GM20431 (cell line): ENCODE data around the gene BCL2.

Experiments used
- in situ Hi-C: fragments of 300-500 bp; cut with MseI, MboI; formaldehyde crosslinking; loops from one replicate; pipeline ENCODE4 v1.15.0; 2020; ENCODE audit warnings: low sequenced_read_pairs; ENCODE audit not compliant: unreplicated experiment

BCL2 gene

GRCh38 chr18:63131959-63132818 lies 187.4 kb downstream of the BCL2 start:
- in situ Hi-C loops, result loop anchor here (10.0 kb wide), 1 partner anchor 193 kb away; no protein-coding TSS in a partner anchor

- in situ Hi-C loops, result loop anchor here (10.0 kb wide), 1 partner anchor 193 kb away; no protein-coding TSS in a partner anchor
Observed at GRCh38 chr18:63131106-63131958, 188.2 kb downstream of the BCL2 start.

- in situ Hi-C loops, result loop anchor here (10.0 kb wide), 1 partner anchor 195 kb away; no protein-coding TSS in a partner anchor
Observed at GRCh38 chr18:63130176-63130575, 189.4 kb downstream of the BCL2 start.

GRCh38 chr18:63128237-63128974 lies 191.2 kb downstream of the BCL2 start:
- in situ Hi-C loops, result no loop called here

- in situ Hi-C loops, result no loop called here
Observed at GRCh38 chr18:63126134-63127069, 193.2 kb downstream of the BCL2 start.

GRCh38 chr18:63120620-63121019 lies 198.9 kb downstream of the BCL2 start:
- in situ Hi-C loops, result no loop called here

GRCh38 chr18:63119647-63120046 lies 199.9 kb downstream of the BCL2 start:
- in situ Hi-C loops, result no loop called here

- in situ Hi-C loops, result no loop called here
Observed at GRCh38 chr18:63113899-63114565, 205.5 kb downstream of the BCL2 start.

- in situ Hi-C loops, result no loop called here
Observed at GRCh38 chr18:63112706-63113105, 206.9 kb downstream of the BCL2 start.

GRCh38 chr18:63111671-63112402 lies 207.7 kb downstream of the BCL2 start:
- in situ Hi-C loops, result no loop called here

GRCh38 chr18:63109802-63110201 lies 209.8 kb downstream of the BCL2 start:
- in situ Hi-C loops, result no loop called here

GRCh38 chr18:63109022-63109421 lies 210.5 kb downstream of the BCL2 start:
- in situ Hi-C loops, result no loop called here

- in situ Hi-C loops, result no loop called here
Observed at GRCh38 chr18:63107931-63108330, 211.6 kb downstream of the BCL2 start.

- in situ Hi-C loops, result no loop called here
Observed at GRCh38 chr18:63107171-63107845, 212.3 kb downstream of the BCL2 start.

- in situ Hi-C loops, result no loop called here
Observed at GRCh38 chr18:63106727-63107126, 212.8 kb downstream of the BCL2 start.

GRCh38 chr18:63105636-63106316 lies 213.8 kb downstream of the BCL2 start:
- in situ Hi-C loops, result no loop called here

GRCh38 chr18:63104868-63105267 lies 214.7 kb downstream of the BCL2 start:
- in situ Hi-C loops, result no loop called here
